ENCODE measurements around the gene ALDH1L1.

DNA sequence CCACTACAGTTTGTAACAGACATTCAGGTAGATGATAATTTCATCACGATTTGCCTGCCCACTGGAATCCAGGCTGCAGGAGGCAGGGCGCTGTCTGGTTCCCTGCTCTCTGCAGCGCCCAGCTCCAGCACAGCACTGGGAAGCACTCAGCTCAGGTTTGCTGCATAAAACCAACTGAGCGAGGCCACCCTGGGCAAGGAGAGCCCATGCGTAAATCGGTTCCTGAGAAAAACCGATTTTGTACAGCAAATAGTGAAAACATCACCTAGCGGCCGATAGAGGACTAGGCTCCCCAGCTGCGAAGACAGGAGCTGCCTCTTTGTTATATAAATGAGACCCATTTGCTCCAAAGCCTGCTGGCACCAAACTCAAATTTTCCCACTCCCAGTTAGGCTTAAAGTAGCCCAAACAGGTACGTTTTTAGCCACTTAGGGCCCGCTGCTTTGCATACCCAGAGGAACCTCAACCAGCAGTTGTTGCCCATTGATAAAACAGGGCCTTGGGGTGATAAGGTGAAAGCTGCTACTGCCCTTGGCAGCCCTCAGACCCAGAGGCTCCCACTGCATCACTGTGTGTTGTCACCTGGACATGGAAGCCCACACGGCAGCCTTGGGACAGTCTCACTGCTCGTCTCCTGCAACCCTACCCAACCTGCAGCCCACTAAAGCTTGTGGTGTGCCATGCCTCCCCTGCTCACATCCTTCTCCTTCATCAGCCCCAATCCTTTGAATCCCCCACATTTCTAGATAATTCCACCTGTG lies 47.5 kb downstream of the ALDH1L1 start:
- TF ChIP-seq POLR2A (IDR thresholded peaks at IDR 0.05; ENCODE audit: low read length) = no peak
- TF ChIP-seq GATA1 (IDR thresholded peaks at IDR 0.05; ENCODE audit: low read depth, low read length) = no peak

All from erythroblast (primary cell).